H1 (cell line): ENCODE measurements around the gene USP36. TPM values are rescaled to one million over a fixed set of nuclear protein-coding genes. Genes with fewer than 3 reads are reported as not detected.

Experiments used
- CTCF ChIA-PET: fragments of 300-600 bp; sonication (Branson Sonifier 250); formaldehyde crosslinking; loops from one replicate; lab custom pipeline; 2021; ENCODE audit not compliant: partially characterized antibody; lab: Charles Lee
- POLR2A ChIA-PET: fragments of 300-600 bp; sonication (Branson Sonifier 250); formaldehyde crosslinking; loops from one replicate; lab custom pipeline; 2021; ENCODE audit warnings: inconsistent platforms; ENCODE audit not compliant: partially characterized antibody; lab: Charles Lee
- DNase-seq, 2 experiments: peaks; one replicate each; pipeline versions ENCODE4 v3.0.0 to v3.0.0-alpha.2; 2010 to 2022; ENCODE audit warnings: low spot score in 2 of 2, low read depth in 1 of 2, mixed read lengths in 1 of 2
- FAIRE-seq: peaks from 2 replicates; lab custom pipeline; 2011; peaks lifted over from hg19 to GRCh38; lab: Jason Lieb, UNC
- H2AFZ ChIP-seq: 2 replicates; pipeline ENCODE4 v1.8.1; 2012; ENCODE audit warnings: low read length, inconsistent platforms
- H2AK5ac ChIP-seq: 2 replicates; pipeline ENCODE4 v1.6.1; 2013; ENCODE audit warnings: low read depth, low read length
- H2BK120ac ChIP-seq: replicated peaks from 2 replicates; pipeline ENCODE3; 2013; ENCODE audit warnings: low read depth, low read length, inconsistent platforms
- H2BK12ac ChIP-seq: 2 replicates; pipeline ENCODE4 v1.6.1; 2013; ENCODE audit warnings: low read depth, low read length
- H2BK15ac ChIP-seq: 2 replicates; pipeline ENCODE4 v1.6.1; 2013; ENCODE audit warnings: low read length
- H2BK20ac ChIP-seq: 2 replicates; pipeline ENCODE4 v1.6.1; 2013; ENCODE audit warnings: low read length
- H2BK5ac ChIP-seq: 2 replicates; pipeline ENCODE4 v1.6.1; 2013; ENCODE audit warnings: low read depth, low read length
- H3K14ac ChIP-seq: 2 replicates; pipeline ENCODE4 v1.6.1; 2013; ENCODE audit warnings: inconsistent platforms; ENCODE audit not compliant: insufficient read length
- H3K18ac ChIP-seq: 2 replicates; pipeline ENCODE4 v1.6.1; 2013; ENCODE audit warnings: low read length; ENCODE audit errors: extremely low read depth
- H3K23ac ChIP-seq: 2 replicates; pipeline ENCODE4 v1.6.1; 2013; ENCODE audit warnings: inconsistent platforms; ENCODE audit not compliant: insufficient read length
- H3K23me2 ChIP-seq: 2 replicates; pipeline ENCODE4 v1.6.1; 2013; ENCODE audit warnings: low read depth, low read length
- H3K27ac ChIP-seq: 2 replicates; pipeline ENCODE4 v1.6.1; 2011; ENCODE audit warnings: low read depth, low read length, inconsistent platforms
- H3K27me3 ChIP-seq, 4 experiments: replicated peaks in 1 of 4; 1 replicate in 1 of 4; 2 replicates in 3 of 4; pipeline versions ENCODE4 v1.6.1 to v1.8.1; 2011 to 2013; ENCODE audit warnings: low read length in 3 of 4, mild to moderate bottlenecking in 3 of 4, inconsistent platforms in 2 of 4, mixed read lengths in 2 of 4, moderate library complexity in 1 of 4; ENCODE audit not compliant: control insufficient read depth in 3 of 4, insufficient read depth in 3 of 4; ENCODE audit errors: extremely low read depth in 1 of 4
- H3K36me3 ChIP-seq, 4 experiments: 2 replicates each; pipeline versions ENCODE4 v1.6.1 to v1.8.1; 2011 to 2013; ENCODE audit warnings: mild to moderate bottlenecking in 4 of 4, low read length in 3 of 4, moderate library complexity in 2 of 4, control low read depth in 1 of 4, inconsistent platforms in 1 of 4; ENCODE audit not compliant: insufficient read depth in 4 of 4, control insufficient read depth in 2 of 4
- H3K4ac ChIP-seq: replicated peaks from 2 replicates; pipeline ENCODE3; 2013; ENCODE audit warnings: low read length, low read depth, mixed read lengths, inconsistent platforms; ENCODE audit not compliant: insufficient read length
- H3K4me1 ChIP-seq, 4 experiments: replicated peaks in 1 of 4; 1 replicate in 1 of 4; 2 replicates in 3 of 4; pipeline versions ENCODE4 v1.6.1 to v1.8.1; 2011 to 2013; ENCODE audit warnings: low read length in 3 of 4, inconsistent platforms in 2 of 4, mixed read lengths in 1 of 4; ENCODE audit not compliant: insufficient read depth in 4 of 4, control insufficient read depth in 3 of 4
- H3K4me2 ChIP-seq, 2 experiments: 2 replicates each; pipeline versions ENCODE4 v1.6.1 to v1.8.1; 2011 to 2013; ENCODE audit warnings: low read depth in 2 of 2, low read length in 2 of 2, control low read depth in 1 of 2, inconsistent platforms in 1 of 2, mild to moderate bottlenecking in 1 of 2; ENCODE audit not compliant: insufficient read depth in 1 of 2
- H3K4me3 ChIP-seq, 4 experiments: fragments of 200-600, 300-600 bp in 1 of 4; sonication (generic), shearing (Covaris generic), sonication (Bioruptor Twin) in 1 of 4; 2 replicates each; pipeline versions ENCODE4 v1.5.1 to v1.8.1; 2011 to 2016; ENCODE audit warnings: low read length in 4 of 4, low read depth in 3 of 4, control low read depth in 2 of 4, inconsistent platforms in 2 of 4, mild to moderate bottlenecking in 2 of 4, mixed read lengths in 1 of 4, moderate library complexity in 1 of 4; ENCODE audit not compliant: insufficient read depth in 2 of 4; ENCODE audit errors: extremely low read depth in 1 of 4
- H3K56ac ChIP-seq: replicated peaks from 2 replicates; pipeline ENCODE3; 2013; ENCODE audit warnings: low read depth, mild to moderate bottlenecking, mixed read lengths, low read length, inconsistent platforms; ENCODE audit not compliant: insufficient read length
- H3K79me1 ChIP-seq: 2 replicates; pipeline ENCODE4 v1.6.1; 2013; ENCODE audit warnings: low read depth, low read length, control low read depth
- H3K79me2 ChIP-seq, 2 experiments: 2 replicates each; pipeline versions ENCODE4 v1.6.1 to v1.8.1; 2012 to 2013; ENCODE audit warnings: low read length in 2 of 2, mild to moderate bottlenecking in 2 of 2, inconsistent platforms in 1 of 2; ENCODE audit not compliant: insufficient read depth in 2 of 2, control insufficient read depth in 1 of 2
- H3K9ac ChIP-seq, 4 experiments: replicated peaks in 1 of 4; 1 replicate in 1 of 4; 2 replicates in 3 of 4; pipeline versions ENCODE4 v1.6.1 to v1.8.1; 2011 to 2013; ENCODE audit warnings: low read depth in 3 of 4, low read length in 3 of 4, control low read depth in 2 of 4, mild to moderate bottlenecking in 2 of 4, moderate library complexity in 2 of 4, inconsistent platforms in 1 of 4; ENCODE audit errors: extremely low read depth in 1 of 4
- H3K9me3 ChIP-seq, 2 experiments: 2 replicates each; pipeline versions ENCODE4 v1.6.1 to v1.8.1; 2012 to 2013; ENCODE audit warnings: mild to moderate bottlenecking in 2 of 2, moderate library complexity in 2 of 2, control low read depth in 1 of 2, inconsistent platforms in 1 of 2, low read depth in 1 of 2, low read length in 1 of 2, mixed read lengths in 1 of 2; ENCODE audit not compliant: insufficient read depth in 2 of 2
- H4K20me1 ChIP-seq, 2 experiments: replicated peaks in 1 of 2; 2 replicates each; pipeline versions ENCODE3 to v1.8.1; 2011 to 2013; ENCODE audit warnings: inconsistent platforms in 2 of 2, low read length in 2 of 2, mild to moderate bottlenecking in 1 of 2; ENCODE audit not compliant: insufficient read depth in 2 of 2, control insufficient read depth in 1 of 2
- H4K5ac ChIP-seq: 2 replicates; pipeline ENCODE4 v1.6.1; 2013; ENCODE audit warnings: low read length, low read depth, mixed read lengths, inconsistent platforms; ENCODE audit not compliant: insufficient read length
- H4K8ac ChIP-seq: 2 replicates; pipeline ENCODE4 v1.8.0; 2013; ENCODE audit warnings: mild to moderate bottlenecking, moderate library complexity, low read length, inconsistent platforms; ENCODE audit not compliant: insufficient read depth; ENCODE audit errors: extremely low read depth
- H4K91ac ChIP-seq: replicated peaks from 2 replicates; pipeline ENCODE3; 2013; ENCODE audit warnings: low read length, mixed read lengths, inconsistent platforms; ENCODE audit not compliant: insufficient read length
- ATF2 ChIP-seq: IDR thresholded peaks from 2 replicates; pipeline ENCODE4 v1.6.1; 2012; ENCODE audit warnings: low read length, inconsistent platforms
- BRCA1 ChIP-seq: IDR thresholded peaks from 2 replicates; pipeline ENCODE4 v1.6.1; 2012; ENCODE audit warnings: low read depth, low read length, improper control_type of control experiment
- EGR1 ChIP-seq: IDR thresholded peaks from 2 replicates; pipeline ENCODE4 v1.6.1; 2011; ENCODE audit warnings: low read depth, low read length, borderline replicate concordance
- FOSL1 ChIP-seq: IDR thresholded peaks from 2 replicates; pipeline ENCODE4 v1.6.1; 2011; ENCODE audit warnings: mild to moderate bottlenecking, low read depth, low read length, moderate library complexity; ENCODE audit not compliant: insufficient read depth
- MAFK ChIP-seq: IDR thresholded peaks from 2 replicates; pipeline ENCODE4 v1.6.1; 2012; ENCODE audit warnings: low read depth, mild to moderate bottlenecking, improper control_type of control experiment, low read length
- NANOG ChIP-seq: IDR thresholded peaks from 2 replicates; pipeline ENCODE4 v1.6.1; 2011; ENCODE audit warnings: low read length, low read depth, mild to moderate bottlenecking, inconsistent platforms; ENCODE audit not compliant: insufficient read depth, poor library complexity, severe bottlenecking
- PHF8 ChIP-seq: fragments of 200-600 bp; sonication (generic); conservative IDR thresholded peaks from 2 replicates; pipeline ENCODE4 v1.7.1; 2012; ENCODE audit warnings: low read depth, mild to moderate bottlenecking, inconsistent platforms, low read length, moderate library complexity
- RBBP5 ChIP-seq: IDR thresholded peaks from 2 replicates; pipeline ENCODE4 v1.7.1; 2012; ENCODE audit warnings: low read depth, mild to moderate bottlenecking, inconsistent platforms, low read length, moderate library complexity, borderline replicate concordance
- SUZ12 ChIP-seq: fragments of 200-600 bp; sonication (generic); IDR thresholded peaks from 2 replicates; pipeline ENCODE4 v1.6.1; 2012; ENCODE audit warnings: mild to moderate bottlenecking, inconsistent platforms, low read length, moderate library complexity, mixed read lengths
- TAF1 ChIP-seq: IDR thresholded peaks from 2 replicates; pipeline ENCODE4 v1.6.1; 2011; ENCODE audit warnings: mild to moderate bottlenecking, low read depth, low read length
- TAF7 ChIP-seq: optimal IDR thresholded peaks from 2 replicates; pipeline ENCODE3; 2011; ENCODE audit warnings: low read depth, mild to moderate bottlenecking, inconsistent platforms, low read length, moderate library complexity, borderline replicate concordance
- TBP ChIP-seq: IDR thresholded peaks from 2 replicates; pipeline ENCODE4 v1.6.1; 2011; ENCODE audit warnings: low read depth, low read length, improper control_type of control experiment
- WGBS, 2 experiments: shearing (Covaris generic) in 1 of 2; methylation state at CpG; one replicate each; pipeline versions ENCODE4 v1.1.6 to v1.1.7; 2013 to 2015; ENCODE audit warnings: low lambda C conversion rate in 2 of 2, mixed read lengths in 2 of 2, inconsistent platforms in 1 of 2, low coverage in 1 of 2, missing lambda C conversion rate in 1 of 2; ENCODE audit not compliant: insufficient replicate concordance in 2 of 2, insufficient coverage in 1 of 2, insufficient read length in 1 of 2; ENCODE audit errors: extremely low coverage in 1 of 2, missing lambda C conversion rate in 1 of 2; 5-methylcytosine and 5-hydroxymethylcytosine counted together
- polyA plus RNA-seq, 7 experiments: library from polyadenylated mRNA; depleted of rRNA in 3 of 7; stranded (reverse) in 5 of 7; unstranded in 2 of 7; fragments of >200 nt in 5 of 7; fragments of 200-250 nt in 2 of 7; gene quantifications; 1 replicate in 5 of 7; 2 replicates in 1 of 7; 4 replicates in 1 of 7; pipeline versions ENCODE4 v1.2.1 to v1.2.3, GENCODE V29; 2011 to 2013; ENCODE audit warnings: missing spikeins in 2 of 7, mixed read lengths in 2 of 7
- total RNA-seq: library from RNA; stranded (reverse); fragmentation: NEBNext Ultra II Directional; extraction: Animal tissue kit (Norgen Biotek cat#: 25700); gene quantifications from 2 replicates; pipeline ENCODE4 v1.2.1, GENCODE V29; 2021

USP36 gene
- total and polyA plus RNA-seq, 2 of the 8 experiments (the other 6 are each of a cell fraction or from before 2014, with no cell fraction given): 40.7 to 67.7 TPM

GRCh38 chr17:78806451-78806850 is 34.2 kb downstream of the USP36 start:
- no peak overlapping the region for H2AK5ac ChIP-seq
- ChIA-PET POLR2A (interaction anchor here (0.7 to 3.5 kb wide), 4 partner anchors 8 to 30 kb away, joined by 3 to 14 read pairs (median 4); no protein-coding TSS in a partner anchor), CTCF (interaction anchor here (0.9 kb wide), 1 partner anchor 22 kb away, joined by 3 read pairs; no protein-coding TSS in a partner anchor)
- H4K91ac ChIP-seq: no peak overlapping the region
- H3K4me2 ChIP-seq: no peak overlapping the region
- peaks cover 29 to 86% (median 63%) of the 10 kb centered on the region in 4 experiments for H3K36me3 ChIP-seq
- H3K27me3 ChIP-seq: no peaks in the 10 kb centered on the region; a peak in 1 of 7 replicates
- no peak overlapping the region for H3K18ac ChIP-seq
- H3K23me2 ChIP-seq: no peaks in the 10 kb centered on the region
- no peak overlapping the region for H3K56ac ChIP-seq
- peaks cover 3% of the 10 kb centered on the region; the same call in 1 of the 2 replicates for H3K79me1 ChIP-seq
- H3K23ac ChIP-seq: no peak overlapping the region
- H4K8ac ChIP-seq: no peak overlapping the region
- H2AFZ ChIP-seq: no peak overlapping the region
- H2BK5ac ChIP-seq: no peak overlapping the region
- H3K4ac ChIP-seq: no peak overlapping the region
- FAIRE-seq (no peak), DNase-seq (no peak)
- H3K27ac ChIP-seq: no peak overlapping the region
- H3K9me3 ChIP-seq: no peaks in the 10 kb centered on the region
- no peaks in the 10 kb centered on the region for H3K79me2 ChIP-seq
- no peak overlapping the region for H2BK20ac ChIP-seq
- peaks cover 6 to 14% of the 10 kb centered on the region in 2 experiments for H4K20me1 ChIP-seq
- H3K4me3 ChIP-seq: no peak overlapping the region
- no peaks in the 10 kb centered on the region for H3K4me1 ChIP-seq
- H2BK12ac ChIP-seq: no peak overlapping the region
- H3K14ac ChIP-seq: no peak overlapping the region
- 89% methylated on average over 9 of the region's 9 CpGs; no CpG with 5 or more reads in 1 of the 2 experiments for WGBS, 2 experiments
- no peak overlapping the region for H2BK15ac ChIP-seq
- H4K5ac ChIP-seq: no peak overlapping the region
- H3K9ac ChIP-seq: no peak overlapping the region
- no peak overlapping the region for H2BK120ac ChIP-seq
- TF ChIP-seq SUZ12: no peak
- TF ChIP-seq NANOG: no peak
- TF ChIP-seq RBBP5: no peak
- TF ChIP-seq MAFK: no peak
- TF ChIP-seq ATF2: no peak
- no peak for TF ChIP-seq PHF8
- no peak for TF ChIP-seq BRCA1
- no peak for TF ChIP-seq TAF1
- no peak for TF ChIP-seq TAF7
- TF ChIP-seq TBP: no peak
- no peak for TF ChIP-seq FOSL1
- TF ChIP-seq EGR1: no peak
